ENCODE data around the gene LDHAL6B.

The LDHAL6B gene

GRCh38 chr15:59251001-59251845 lies 44.6 kb downstream of the LDHAL6B start:
- no peak for DNase-seq (ENCODE audit: low spot score)

- no peak for DNase-seq (ENCODE audit: low spot score)
Measured at GRCh38 chr15:59252137-59252536, 45.5 kb downstream of the LDHAL6B start.

- DNase-seq (ENCODE audit: low spot score) = no peak
Measured at GRCh38 chr15:59255680-59256336, 49.2 kb downstream of the LDHAL6B start.

- no peak for DNase-seq (ENCODE audit: low spot score)
Measured at GRCh38 chr15:59256482-59256881, 49.8 kb downstream of the LDHAL6B start.

- DNase-seq (ENCODE audit: low spot score) = no peak
Measured at GRCh38 chr15:59257140-59257539, 50.5 kb downstream of the LDHAL6B start.

Data from HuH-7.5 (cell line).